ENCODE data around the gene KDM2A.

DNA sequence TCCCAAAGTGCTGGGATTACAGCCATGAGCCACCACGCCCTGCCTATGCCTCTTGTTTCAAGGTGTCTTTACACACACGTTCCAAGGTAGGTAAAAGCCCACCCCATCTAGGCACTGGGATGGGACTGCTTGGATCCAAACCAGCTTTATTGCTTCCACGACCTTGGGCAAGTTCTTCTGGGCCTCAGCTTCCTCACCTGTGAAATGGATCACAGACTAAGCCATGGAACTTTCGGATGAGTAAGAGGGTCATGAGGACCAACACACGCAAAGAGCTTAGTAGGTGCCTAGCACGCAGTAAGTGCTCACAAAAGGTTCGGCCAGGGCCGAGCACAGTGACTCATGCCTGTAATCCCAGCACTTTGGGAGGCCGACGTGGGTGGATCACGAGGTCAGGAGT is 46.8 kb upstream of the KDM2A start:
- TF ChIP-seq CTCF (IDR thresholded peaks at IDR 0.05; ENCODE audit: extremely low read depth in 1 of 2, insufficient read depth in 1 of 2, low read depth in 1 of 2, low read length in 2 of 2) (no peak), POLR2A (IDR thresholded peaks at IDR 0.05; ENCODE audit: low read depth, low read length) (no peak), POLR2AphosphoS5 (IDR thresholded peaks at IDR 0.05; ENCODE audit: insufficient read depth, low read depth, low read length) (no peak), MYC (IDR thresholded peaks at IDR 0.05; ENCODE audit: low read depth, low read length) (no peak), JUN (IDR thresholded peaks at IDR 0.05; ENCODE audit: borderline replicate concordance, insufficient read depth, insufficient read length, low read depth) (no peak)
- TF ChIP-seq, protein P1, sequence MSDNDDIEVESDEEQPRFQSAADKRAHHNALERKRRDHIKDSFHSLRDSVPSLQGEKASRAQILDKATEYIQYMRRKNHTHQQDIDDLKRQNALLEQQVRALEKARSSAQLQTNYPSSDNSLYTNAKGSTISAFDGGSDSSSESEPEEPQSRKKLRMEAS (IDR thresholded peaks at IDR 0.05; ENCODE audit: insufficient read depth, insufficient read length): no peak
